ENCODE results near the gene BRD9. TPM values are rescaled to one million over a fixed set of nuclear protein-coding genes. Genes with fewer than 3 reads are reported as not detected.
"Not testable (repeated sequence)": the region's sequence is repeated elsewhere in the genome, so short reads cannot be mapped to it uniquely, and the experiment has no call there.

Gene BRD9
- total RNA-seq, 1 experiment from 2014 or later, result 48.9 TPM

DNA sequence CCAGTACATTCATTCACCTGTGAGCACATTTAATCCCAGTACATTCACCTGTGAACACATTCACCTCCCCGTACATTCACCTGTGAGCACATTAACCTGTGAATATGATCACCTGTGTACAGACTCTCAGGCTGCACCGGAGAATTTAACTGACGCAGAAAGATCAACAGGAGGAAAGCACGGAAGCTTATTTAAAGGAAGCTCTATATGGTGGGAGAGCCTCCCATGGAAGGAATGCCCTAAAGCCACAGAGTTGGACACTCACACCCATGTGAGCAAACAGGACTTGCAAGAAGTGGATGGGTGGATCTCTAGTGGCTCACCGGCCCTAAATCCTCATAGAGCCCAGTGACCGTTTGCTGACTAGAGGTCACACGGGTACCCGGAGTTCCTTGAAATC, 38.3 kb upstream of the BRD9 start:
- no peak for DNase-seq (ENCODE audit: unreplicated experiment)
- CTCF ChIA-PET, result interaction anchor here (0.7 to 2.0 kb wide), 2 partner anchors 40 to 243 kb away, joined by 3 to 8 read pairs; no protein-coding TSS in a partner anchor
- POLR2A ChIA-PET, result no interaction called here

DNA sequence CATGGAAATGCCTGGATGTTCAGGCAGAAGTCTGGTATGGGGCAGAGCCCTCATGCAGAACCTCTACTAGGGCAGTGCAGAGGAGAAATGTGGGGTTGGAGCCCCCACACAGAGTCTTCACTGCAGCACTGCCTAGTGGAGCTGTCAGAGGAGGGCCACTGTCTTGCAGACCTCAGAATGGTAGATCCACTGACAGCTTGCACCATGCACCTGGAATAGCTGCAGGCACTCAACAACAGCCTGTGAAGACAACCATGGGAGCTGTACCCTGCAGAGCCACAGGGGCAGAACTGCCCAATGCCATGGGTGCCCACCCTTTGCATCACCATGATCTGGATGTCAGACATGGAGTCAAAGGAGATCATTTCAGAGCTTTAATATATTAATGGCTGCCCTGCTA, 37.0 kb upstream of the BRD9 start:
- no peak for TF ChIP-seq CTCF (IDR thresholded peaks at IDR 0.05; ENCODE audit: unreplicated experiment)
- Mint-ChIP-seq H3K4me1 (ENCODE audit: insufficient read depth, unreplicated experiment) (no peaks in the 10 kb centered on the region), H3K36me3 (ENCODE audit: insufficient read depth, unreplicated experiment) (no peaks in the 10 kb centered on the region), H3K27ac (ENCODE audit: low read depth, unreplicated experiment) (no peak overlapping the region), H3K4me3 (ENCODE audit: unreplicated experiment) (no peak overlapping the region), H3K27me3 (ENCODE audit: insufficient read depth, unreplicated experiment) (peaks cover 28% of the 10 kb centered on the region), H3K9me3 (ENCODE audit: unreplicated experiment) (no peaks in the 10 kb centered on the region)
- POLR2A ChIA-PET, result no interaction called here
- CTCF ChIA-PET, result no interaction called here
- no peak for DNase-seq (ENCODE audit: unreplicated experiment)
- intact Hi-C loops (cut with micrococcal nuclease), result no loop called here
- BruUV-seq (replicated peaks), result no TSS peak

More for the DNA sequence above, 38.3 kb upstream of the BRD9 start:
- peaks cover 29% of the 10 kb centered on the region for H3K27me3 Mint-ChIP-seq (ENCODE audit: insufficient read depth, unreplicated experiment)
- BruUV-seq (replicated peaks), result no TSS peak
- H3K36me3 Mint-ChIP-seq (ENCODE audit: insufficient read depth, unreplicated experiment), result no peaks in the 10 kb centered on the region
- TF ChIP-seq CTCF (IDR thresholded peaks at IDR 0.05; ENCODE audit: unreplicated experiment), result no peak
- H3K4me3 Mint-ChIP-seq (ENCODE audit: unreplicated experiment), result no peak overlapping the region
- H3K4me1 Mint-ChIP-seq (ENCODE audit: insufficient read depth, unreplicated experiment), result no peaks in the 10 kb centered on the region
- no peak overlapping the region for H3K27ac Mint-ChIP-seq (ENCODE audit: low read depth, unreplicated experiment)
- intact Hi-C loops (cut with micrococcal nuclease), result loop anchor here (5.0 kb wide), 1 partner anchor 721 kb away; no protein-coding TSS in a partner anchor
- no peaks in the 10 kb centered on the region for H3K9me3 Mint-ChIP-seq (ENCODE audit: unreplicated experiment)

- BruUV-seq (replicated peaks); H3K4me3 Mint-ChIP-seq (ENCODE audit: unreplicated experiment); POLR2A ChIA-PET; H3K27ac Mint-ChIP-seq (ENCODE audit: low read depth, unreplicated experiment); CTCF ChIA-PET; DNase-seq (ENCODE audit: unreplicated experiment); H3K4me1 Mint-ChIP-seq (ENCODE audit: insufficient read depth, unreplicated experiment); H3K9me3 Mint-ChIP-seq (ENCODE audit: unreplicated experiment); intact Hi-C loops (cut with micrococcal nuclease); H3K36me3 Mint-ChIP-seq (ENCODE audit: insufficient read depth, unreplicated experiment): not testable (repeated sequence)
- peaks cover 28% of the 10 kb centered on the region for H3K27me3 Mint-ChIP-seq (ENCODE audit: insufficient read depth, unreplicated experiment)
Measured at GRCh38 chr5:929182-929581, 36.6 kb upstream of the BRD9 start.

DNA sequence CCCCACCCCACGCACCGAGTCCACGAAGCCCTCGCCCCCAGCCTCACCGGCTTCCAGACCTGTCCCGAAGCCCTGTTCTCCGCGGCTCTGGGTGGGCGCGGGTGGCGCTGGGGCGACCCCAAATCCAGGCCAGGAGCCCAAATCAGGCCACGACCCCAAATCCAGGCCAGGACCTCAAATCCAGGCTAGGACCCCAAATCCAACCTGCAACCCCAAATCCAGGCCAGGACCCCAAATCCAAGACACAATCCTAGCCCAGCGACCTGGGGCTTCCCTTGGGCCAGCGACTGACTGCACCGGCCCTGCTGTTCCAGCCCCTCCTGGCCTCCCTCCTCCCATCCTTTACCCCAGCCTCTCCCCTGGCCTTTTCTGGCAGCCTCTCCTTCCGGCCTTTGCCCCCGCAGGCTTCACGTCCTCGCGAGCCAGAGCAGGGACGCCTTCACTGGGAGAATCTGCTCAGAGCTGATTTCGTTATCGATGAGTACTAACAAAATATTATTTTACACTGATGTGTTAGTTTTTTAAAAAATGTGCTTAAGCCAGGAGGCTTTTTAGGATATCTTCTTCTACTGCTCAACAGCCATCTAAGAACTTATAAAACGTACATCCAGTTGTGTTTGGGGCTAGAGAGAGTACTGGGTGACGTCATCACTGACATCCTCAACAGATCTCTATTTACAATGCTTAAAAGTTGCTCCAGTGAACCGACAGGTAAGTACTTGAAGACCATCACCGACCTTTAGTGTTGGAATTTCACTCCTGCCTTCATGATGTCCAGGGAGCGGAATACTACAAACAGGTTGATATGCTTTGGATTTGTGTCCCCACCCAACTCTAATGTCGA, 34.8 kb upstream of the BRD9 start:
- H3K4me3 Mint-ChIP-seq (ENCODE audit: unreplicated experiment), result no peak overlapping the region
- peaks cover 22% of the 10 kb centered on the region for H3K27me3 Mint-ChIP-seq (ENCODE audit: insufficient read depth, unreplicated experiment)
- no peaks in the 10 kb centered on the region for H3K36me3 Mint-ChIP-seq (ENCODE audit: insufficient read depth, unreplicated experiment)
- no TSS peak for BruUV-seq (replicated peaks)
- POLR2A ChIA-PET, result no interaction called here
- CTCF ChIA-PET, result no interaction called here
- H3K27ac Mint-ChIP-seq (ENCODE audit: low read depth, unreplicated experiment), result no peak overlapping the region
- H3K9me3 Mint-ChIP-seq (ENCODE audit: unreplicated experiment), result no peaks in the 10 kb centered on the region
- H3K4me1 Mint-ChIP-seq (ENCODE audit: insufficient read depth, unreplicated experiment), result no peaks in the 10 kb centered on the region
- TF ChIP-seq CTCF (IDR thresholded peaks at IDR 0.05; ENCODE audit: unreplicated experiment), result no peak
- no peak for DNase-seq (ENCODE audit: unreplicated experiment)
- intact Hi-C loops (cut with micrococcal nuclease), result no loop called here
